ENCODE measurements around the gene CDH23. TPM values are rescaled to one million over a fixed set of nuclear protein-coding genes. Genes with fewer than 3 reads are reported as not detected.
A peak's percentile ranks its signal among the peaks of the same experiment; 100 is the strongest.

The CDH23 gene
- total and polyA plus RNA-seq, 2 of the 8 experiments (the other 6 are each of a cell fraction or from before 2014, with no cell fraction given): 1.9 to 4.9 TPM

DNA sequence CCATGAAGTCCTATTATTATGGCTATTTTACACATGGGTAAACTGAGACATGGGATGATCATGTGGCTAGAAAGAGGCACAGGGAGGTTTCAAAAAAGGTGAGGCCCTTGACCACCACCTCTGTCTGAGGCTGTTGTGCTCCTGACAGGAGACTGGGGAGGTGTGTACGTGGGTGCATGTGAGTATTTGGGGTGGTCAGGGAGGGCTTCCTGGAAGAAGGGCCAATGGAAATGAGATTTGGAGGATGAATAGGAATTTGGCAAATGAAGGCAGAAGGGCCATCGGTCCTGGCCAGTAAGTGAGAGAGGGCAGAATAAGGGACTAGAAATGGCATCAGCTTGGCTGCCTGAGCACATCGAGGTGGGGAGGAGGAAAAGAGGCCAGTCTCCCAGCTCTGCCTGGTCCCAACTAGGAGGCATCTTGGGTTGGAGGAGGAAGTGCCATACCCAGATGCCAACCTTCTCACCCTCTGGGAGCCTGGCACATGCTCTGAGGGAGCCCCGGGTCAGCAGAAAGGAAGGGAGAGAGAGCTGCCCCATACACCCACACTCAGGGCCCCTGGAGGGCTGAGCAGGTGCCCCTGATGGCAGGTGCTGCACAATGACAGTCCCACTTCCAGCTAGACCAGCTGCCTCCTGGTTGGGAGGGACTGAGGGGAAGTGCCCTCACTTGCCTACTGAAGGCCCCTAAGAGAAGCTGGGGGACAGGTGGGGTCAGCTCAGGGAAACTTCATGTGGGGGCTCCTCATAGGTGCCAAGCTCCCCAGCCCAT, 47.7 kb downstream of the CDH23 start:
- no peak for FAIRE-seq
- Histone ChIP-seq H3K23ac (ENCODE audit: insufficient read length) (no peak overlapping the region), H2AK5ac (ENCODE audit: low read depth, low read length) (no peak overlapping the region), H2BK20ac (ENCODE audit: low read length) (no peak overlapping the region), H3K56ac (replicated peaks; ENCODE audit: insufficient read length, low read depth, low read length) (no peak overlapping the region), H3K4me3 (ENCODE audit: extremely low read depth in 1 of 4, insufficient read depth in 2 of 4, low read depth in 3 of 4, low read length in 4 of 4) (no peak overlapping the region), H2BK15ac (ENCODE audit: low read length) (no peak overlapping the region), H3K23me2 (ENCODE audit: low read depth, low read length) (no peaks in the 10 kb centered on the region), H4K91ac (replicated peaks; ENCODE audit: insufficient read length, low read length) (no peak overlapping the region), H2BK5ac (ENCODE audit: low read depth, low read length) (no peak overlapping the region), H2BK120ac (replicated peaks; ENCODE audit: low read depth, low read length) (no peak overlapping the region), H3K36me3 (ENCODE audit: control insufficient read depth in 2 of 4, insufficient read depth in 4 of 4, low read length in 3 of 4) (no peaks in the 10 kb centered on the region), H4K5ac (ENCODE audit: insufficient read length, low read depth, low read length) (no peak overlapping the region), H4K20me1 (replicated peaks in 1 of 2; ENCODE audit: control insufficient read depth in 1 of 2, insufficient read depth in 2 of 2, low read length in 2 of 2) (no peaks in the 10 kb centered on the region), H4K8ac (ENCODE audit: extremely low read depth, insufficient read depth, low read length) (no peak overlapping the region), H3K9ac (replicated peaks in 1 of 4; ENCODE audit: extremely low read depth in 1 of 4, low read depth in 3 of 4, low read length in 3 of 4) (peak overlapping the region in 1 of 4 experiments; percentile 22; a peak in 1 of 7 replicates), H3K79me2 (ENCODE audit: control insufficient read depth in 1 of 2, insufficient read depth in 2 of 2, low read length in 2 of 2) (no peaks in the 10 kb centered on the region), H3K27me3 (replicated peaks in 1 of 4; ENCODE audit: control insufficient read depth in 3 of 4, extremely low read depth in 1 of 4, insufficient read depth in 3 of 4, low read length in 3 of 4) (no peaks in the 10 kb centered on the region), H3K9me3 (ENCODE audit: insufficient read depth in 2 of 2, low read depth in 1 of 2, low read length in 1 of 2) (no peaks in the 10 kb centered on the region), H3K18ac (ENCODE audit: extremely low read depth, low read length) (no peak overlapping the region), H3K4ac (replicated peaks; ENCODE audit: insufficient read length, low read depth, low read length) (no peak overlapping the region), H3K4me2 (ENCODE audit: insufficient read depth in 1 of 2, low read depth in 2 of 2, low read length in 2 of 2) (no peak overlapping the region), H3K79me1 (ENCODE audit: low read depth, low read length) (no peaks in the 10 kb centered on the region), H3K4me1 (replicated peaks in 1 of 4; ENCODE audit: control insufficient read depth in 3 of 4, insufficient read depth in 4 of 4, low read length in 3 of 4) (peaks cover 0 to 5% (median 2%) of the 10 kb centered on the region in 4 experiments; a peak in 5 of 7 replicates), H2BK12ac (ENCODE audit: low read depth, low read length) (no peak overlapping the region), H3K27ac (ENCODE audit: low read depth, low read length) (no peak overlapping the region), H3K14ac (ENCODE audit: insufficient read length) (no peak overlapping the region), H2AFZ (ENCODE audit: low read length) (no peak overlapping the region)
- POLR2A ChIA-PET (ENCODE audit: partially characterized antibody): no interaction called here
- TF ChIP-seq, protein P1, sequence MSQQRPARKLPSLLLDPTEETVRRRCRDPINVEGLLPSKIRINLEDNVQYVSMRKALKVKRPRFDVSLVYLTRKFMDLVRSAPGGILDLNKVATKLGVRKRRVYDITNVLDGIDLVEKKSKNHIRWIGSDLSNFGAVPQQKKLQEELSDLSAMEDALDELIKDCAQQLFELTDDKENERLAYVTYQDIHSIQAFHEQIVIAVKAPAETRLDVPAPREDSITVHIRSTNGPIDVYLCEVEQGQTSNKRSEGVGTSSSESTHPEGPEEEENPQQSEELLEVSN (IDR thresholded peaks at IDR 0.05): no peak
- TF ChIP-seq CREB1 (IDR thresholded peaks at IDR 0.05) (no peak), JUND (IDR thresholded peaks at IDR 0.05; ENCODE audit: low read length) (no peak)
- CTCF ChIA-PET (ENCODE audit: partially characterized antibody): interaction anchor here (0.7 to 4.2 kb wide), 17 partner anchors 11 to 254 kb away, joined by 3 to 33 read pairs (median 3); partner anchors contain the start of gene CDH23
- DNase-seq (ENCODE audit: low read depth in 1 of 2, low spot score in 2 of 2): no peak
- WGBS, 2 experiments (ENCODE audit: extremely low coverage in 1 of 2, insufficient coverage in 1 of 2, insufficient read length in 1 of 2, insufficient replicate concordance in 2 of 2, low coverage in 1 of 2, low lambda C conversion rate in 2 of 2, missing lambda C conversion rate in 1 of 2): 88% methylated on average over 4 of the region's 4 CpGs; no CpG with 5 or more reads in 1 of the 2 experiments
